Loucy (cell line): ENCODE measurements around the gene LRRC34.

Experiments used
- CTCF ChIP-seq: fragments of 200-600 bp; sonication (generic); conservative IDR thresholded peaks from 2 replicates; pipeline ENCODE4 v1.5.1; 2014; ENCODE audit warnings: mild to moderate bottlenecking, antibody characterized with exemption, low read length
- EZH2phosphoT487 ChIP-seq: fragments of 200-600 bp; IDR thresholded peaks from 2 replicates; pipeline ENCODE4 v1.6.1; 2018; ENCODE audit warnings: antibody characterized with exemption, mild to moderate bottlenecking, moderate library complexity, borderline replicate concordance

- TF ChIP-seq CTCF (no peak), EZH2phosphoT487 (no peak)
These were observed 65.8 kb downstream of the LRRC34 start for GRCh38 chr3:169746924-169747323.
